HG03159 (cell line): ENCODE data around the gene RPL18A.

Experiments used
- ATAC-seq: cut with Tn5 transposase; IDR thresholded peaks from one replicate; pipeline ENCODE4 v1.9.1; 2021; ENCODE audit warnings: mild to moderate bottlenecking, moderate library complexity; ENCODE audit not compliant: unreplicated experiment

RPL18A gene

GRCh38 chr19:17908244-17908643 lies 48.5 kb downstream of the RPL18A start:
- no peak for ATAC-seq

- no peak for ATAC-seq
These were observed 49.5 kb downstream of the RPL18A start for GRCh38 chr19:17909003-17909732.

GRCh38 chr19:17910791-17911360 lies 51.2 kb downstream of the RPL18A start:
- ATAC-seq, result no peak
